Sigmoid colon (tissue), 7 donors: Measurements from ENCODE around the gene BTC. TPM values are rescaled to one million over a fixed set of nuclear protein-coding genes. Genes with fewer than 3 reads are reported as not detected.
"Not testable (repeated sequence)": the region's sequence is repeated elsewhere in the genome, so short reads cannot be mapped to it uniquely, and the experiment has no call there.

Experiments
- DNase-seq: peaks from one replicate; pipeline ENCODE4 v3.0.0-alpha.2; 2019
- H3K27ac ChIP-seq, 4 donors: fragments of 200-600 bp; sonication (generic); one replicate each; pipeline ENCODE4 v1.5.1; 2016 to 2019; ENCODE audit warnings: mild to moderate bottlenecking in 1 of 4
- H3K27me3 ChIP-seq, 3 donors: fragments of 200-600 bp; sonication (generic); one replicate each; pipeline ENCODE4 v1.5.1; 2019; ENCODE audit warnings: mild to moderate bottlenecking in 1 of 3
- H3K36me3 ChIP-seq, 4 donors: fragments of 200-600 bp; sonication (generic); one replicate each; pipeline ENCODE4 v1.5.1; 2016 to 2019
- H3K4me1 ChIP-seq, 4 donors: fragments of 200-600 bp; sonication (generic); one replicate each; pipeline ENCODE4 v1.5.1; 2017 to 2019
- H3K4me3 ChIP-seq, 4 donors: fragments of 200-600 bp; sonication (generic); one replicate each; pipeline ENCODE4 v1.5.1; 2017 to 2019; ENCODE audit warnings: mild to moderate bottlenecking in 2 of 4, moderate library complexity in 1 of 4
- H3K9me3 ChIP-seq, 4 donors: fragments of 200-600 bp in 3 of 4; sonication (generic) in 3 of 4; one replicate each; pipeline versions ENCODE4 v1.5.1 to v1.6.1; 2013 to 2019
- EP300 ChIP-seq, 4 donors: sonication (generic); formaldehyde crosslinking; IDR thresholded peaks; one replicate each; pipeline ENCODE4 v1.6.1; 2017; ENCODE audit warnings: antibody characterized with exemption in 4 of 4
- POLR2A ChIP-seq, 2 donors: fragments of 450-650 bp; IDR thresholded peaks; one replicate each; pipeline ENCODE4 v1.6.1; 2016; ENCODE audit warnings: antibody characterized with exemption in 2 of 2, mild to moderate bottlenecking in 2 of 2, moderate library complexity in 2 of 2
- POLR2AphosphoS5 ChIP-seq, 4 donors: sonication (generic); formaldehyde crosslinking; IDR thresholded peaks; one replicate each; pipeline ENCODE4 v1.6.1; 2017; ENCODE audit warnings: antibody characterized with exemption in 4 of 4
- WGBS, 2 donors: extraction: QIAGEN DNeasy Blood & Tissue Kit; methylation state at CpG; one replicate each; pipeline ENCODE4 v1.1.7; 2013; 5-methylcytosine and 5-hydroxymethylcytosine counted together
- intact Hi-C: fragments of 100-400 bp; cut with DNase I; formaldehyde crosslinking; loops from one replicate; pipeline ENCODE4 v1.15.1; 2023
- polyA plus RNA-seq, 3 donors: library from polyadenylated mRNA; stranded (reverse); fragments of 200-250 nt; gene quantifications; one replicate each; pipeline ENCODE4 v1.2.3, GENCODE V29; 2013
- total RNA-seq, 4 donors: library from RNA; depleted of rRNA; stranded (reverse); fragments of >200 nt; gene quantifications; one replicate each; pipeline ENCODE4 v1.1.0, GENCODE V29; 2016
- TF ChIP-seq, protein P1 (sequence below), 4 experiments: fragments of 450-650 bp in 3 of 4; fragments of 200-600 bp in 1 of 4; IDR thresholded peaks; one replicate each; pipeline ENCODE4 v1.5.1; 2016 to 2019; ENCODE audit warnings: antibody characterized with exemption in 4 of 4, mild to moderate bottlenecking in 3 of 4, moderate library complexity in 2 of 4
- donor health status: healthy with polysubstance abuse.
- donor health status: Bipolar disorder and iron deficiency.
- donor health status: healthy.

The BTC gene
- total and polyA plus RNA-seq, 7 donors, result 0.69 to 102 (median 42.2) TPM

GRCh38 chr4:74823194-74823593 lies 28.9 kb upstream of the BTC start:
- TF ChIP-seq, protein P1, sequence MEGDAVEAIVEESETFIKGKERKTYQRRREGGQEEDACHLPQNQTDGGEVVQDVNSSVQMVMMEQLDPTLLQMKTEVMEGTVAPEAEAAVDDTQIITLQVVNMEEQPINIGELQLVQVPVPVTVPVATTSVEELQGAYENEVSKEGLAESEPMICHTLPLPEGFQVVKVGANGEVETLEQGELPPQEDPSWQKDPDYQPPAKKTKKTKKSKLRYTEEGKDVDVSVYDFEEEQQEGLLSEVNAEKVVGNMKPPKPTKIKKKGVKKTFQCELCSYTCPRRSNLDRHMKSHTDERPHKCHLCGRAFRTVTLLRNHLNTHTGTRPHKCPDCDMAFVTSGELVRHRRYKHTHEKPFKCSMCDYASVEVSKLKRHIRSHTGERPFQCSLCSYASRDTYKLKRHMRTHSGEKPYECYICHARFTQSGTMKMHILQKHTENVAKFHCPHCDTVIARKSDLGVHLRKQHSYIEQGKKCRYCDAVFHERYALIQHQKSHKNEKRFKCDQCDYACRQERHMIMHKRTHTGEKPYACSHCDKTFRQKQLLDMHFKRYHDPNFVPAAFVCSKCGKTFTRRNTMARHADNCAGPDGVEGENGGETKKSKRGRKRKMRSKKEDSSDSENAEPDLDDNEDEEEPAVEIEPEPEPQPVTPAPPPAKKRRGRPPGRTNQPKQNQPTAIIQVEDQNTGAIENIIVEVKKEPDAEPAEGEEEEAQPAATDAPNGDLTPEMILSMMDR (IDR thresholded peaks at IDR 0.05), result no peak
- TF ChIP-seq POLR2AphosphoS5 (IDR thresholded peaks at IDR 0.05) (no peak), EP300 (IDR thresholded peaks at IDR 0.05) (no peak), POLR2A (IDR thresholded peaks at IDR 0.05) (no peak)
- WGBS, 2 donors, result 38 to 46% methylated on average over 1 of the region's 1 CpG
- Histone ChIP-seq H3K36me3 (no peaks in the 10 kb centered on the region), H3K4me3 (no peak overlapping the region), H3K27ac (no peak overlapping the region), H3K27me3 (no peaks in the 10 kb centered on the region), H3K4me1 (no peaks in the 10 kb centered on the region), H3K9me3 (no peaks in the 10 kb centered on the region)
- intact Hi-C loops, result no loop called here
- DNase-seq, result no peak

DNA sequence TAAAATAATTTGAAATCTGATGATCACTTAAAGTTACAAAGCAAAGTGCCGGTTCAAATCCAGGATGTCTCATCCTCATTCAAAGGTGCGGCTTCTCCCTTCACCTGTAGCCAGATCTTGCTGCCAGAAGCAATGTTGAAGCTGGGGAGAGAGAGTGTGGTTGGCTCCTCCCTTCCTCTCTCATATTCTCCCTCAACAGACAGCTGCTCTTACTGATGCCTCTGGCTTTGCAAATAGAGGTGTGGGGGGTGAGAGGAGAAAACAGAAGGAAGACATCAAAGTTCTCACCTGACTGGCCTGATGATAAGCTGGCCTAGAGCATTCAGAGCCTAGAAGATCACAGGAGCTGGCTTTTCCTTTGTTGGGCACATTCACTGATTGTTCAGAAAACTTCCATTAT lies 28.3 kb upstream of the BTC start:
- DNase-seq, result no peak
- Histone ChIP-seq H3K36me3 (no peaks in the 10 kb centered on the region), H3K27ac (no peak overlapping the region), H3K27me3 (no peaks in the 10 kb centered on the region), H3K4me3 (no peak overlapping the region), H3K4me1 (no peaks in the 10 kb centered on the region), H3K9me3 (no peaks in the 10 kb centered on the region)
- 80 to 92% methylated on average over 2 of the region's 2 CpGs for WGBS, 2 donors
- intact Hi-C loops, result no loop called here
- TF ChIP-seq, protein P1 (IDR thresholded peaks at IDR 0.05), result no peak
- TF ChIP-seq EP300 (IDR thresholded peaks at IDR 0.05), result no peak
- TF ChIP-seq POLR2AphosphoS5 (IDR thresholded peaks at IDR 0.05), result no peak
- no peak for TF ChIP-seq POLR2A (IDR thresholded peaks at IDR 0.05)

DNA sequence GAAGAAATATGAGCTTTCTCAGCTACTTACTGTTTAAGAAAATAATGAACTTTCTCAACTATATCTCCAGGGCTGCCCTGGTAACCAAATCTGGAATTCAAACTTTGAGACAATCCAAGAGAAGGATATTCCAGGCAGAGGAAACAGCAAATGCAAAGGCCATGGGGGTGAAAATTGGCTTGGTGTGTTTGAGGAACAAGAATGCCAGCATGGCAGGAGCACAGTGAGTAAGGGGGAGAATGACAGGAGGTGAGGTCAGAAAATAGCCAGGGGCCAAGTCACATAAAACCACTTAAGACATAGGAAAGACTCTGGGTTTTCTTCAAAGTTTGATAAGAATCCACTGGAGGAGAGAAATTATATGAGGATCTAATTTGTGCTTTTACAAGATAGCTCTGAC lies 27.2 kb upstream of the BTC start:
- no peaks in the 10 kb centered on the region for H3K27me3 ChIP-seq
- no peaks in the 10 kb centered on the region for H3K9me3 ChIP-seq
- TF ChIP-seq POLR2AphosphoS5 (IDR thresholded peaks at IDR 0.05), result no peak
- no peak for TF ChIP-seq POLR2A (IDR thresholded peaks at IDR 0.05)
- TF ChIP-seq EP300 (IDR thresholded peaks at IDR 0.05), result no peak
- TF ChIP-seq, protein P1 (IDR thresholded peaks at IDR 0.05), result no peak
- intact Hi-C loops, result no loop called here
- no peak overlapping the region for H3K4me3 ChIP-seq
- no peak overlapping the region for H3K27ac ChIP-seq
- H3K36me3 ChIP-seq, result no peaks in the 10 kb centered on the region
- no peak for DNase-seq
- H3K4me1 ChIP-seq, result no peaks in the 10 kb centered on the region

GRCh38 chr4:74814052-74814451 lies 19.7 kb upstream of the BTC start:
- DNase-seq, result no peak
- TF ChIP-seq POLR2AphosphoS5 (IDR thresholded peaks at IDR 0.05) (no peak), POLR2A (IDR thresholded peaks at IDR 0.05) (no peak), EP300 (IDR thresholded peaks at IDR 0.05) (no peak)
- TF ChIP-seq, protein P1 (IDR thresholded peaks at IDR 0.05), result no peak
- Histone ChIP-seq H3K27me3 (no peaks in the 10 kb centered on the region), H3K4me1 (peaks cover 0 to 5% (median 0%) of the 10 kb centered on the region in 4 donors), H3K27ac (no peak overlapping the region), H3K36me3 (no peaks in the 10 kb centered on the region), H3K4me3 (no peak overlapping the region), H3K9me3 (no peaks in the 10 kb centered on the region)
- intact Hi-C loops, result no loop called here

DNA sequence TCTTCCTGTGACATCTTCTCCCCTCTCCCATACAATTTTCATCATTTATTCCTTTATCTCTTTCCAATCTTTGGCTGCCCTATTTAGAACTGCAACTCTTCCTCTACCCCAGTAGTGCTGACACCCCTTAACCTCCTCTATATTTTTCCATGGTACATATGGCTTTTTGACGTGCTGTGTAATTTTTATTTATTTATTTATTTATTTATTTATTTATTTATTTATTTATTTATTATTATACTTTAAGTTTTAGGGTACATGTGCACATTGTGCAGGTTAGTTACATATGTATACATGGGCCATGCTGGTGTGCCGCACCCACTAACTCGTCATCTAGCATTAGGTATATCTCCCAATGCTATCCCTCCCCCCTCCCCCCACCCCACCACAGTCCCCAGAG lies 17.7 kb upstream of the BTC start:
- H3K36me3 ChIP-seq, H3K27ac ChIP-seq, intact Hi-C loops, DNase-seq, H3K4me1 ChIP-seq, H3K27me3 ChIP-seq, H3K4me3 ChIP-seq, H3K9me3 ChIP-seq: not testable (repeated sequence)
- WGBS, 2 donors, result 77 to 86% methylated on average over 3 of the region's 3 CpGs
